CD4-positive, CD25-positive, alpha-beta regulatory T cell (primary cell): Measurements from ENCODE around the gene CPZ. TPM values are rescaled to one million over a fixed set of nuclear protein-coding genes. Genes with fewer than 3 reads are reported as not detected.
A peak's percentile ranks its signal among the peaks of the same experiment; 100 is the strongest.
"Not testable (repeated sequence)": the region's sequence is repeated elsewhere in the genome, so short reads cannot be mapped to it uniquely, and the experiment has no call there.

Experiments
- ATAC-seq, 2 donors: fragments of 150-1000 bp; cut with Tn5 transposase; one replicate each; pipeline ENCODE4 v1.10.0; 2021; ENCODE audit warnings: low read depth in 2 of 2, moderate number of reproducible peaks in 2 of 2, moderate library complexity in 1 of 2
- DNase-seq, 3 donors: peaks; one replicate each; pipeline versions ENCODE4 v3.0.0 to v3.0.0-alpha.2; 2012 to 2022; ENCODE audit warnings: mixed read lengths in 1 of 3
- H3K27ac ChIP-seq: one replicate; pipeline ENCODE4 v1.7.0; 2013; ENCODE audit warnings: mild to moderate bottlenecking, low read length; ENCODE audit not compliant: insufficient read depth, poor library complexity, severe bottlenecking
- H3K27me3 ChIP-seq: one replicate; pipeline ENCODE4 v1.7.0; 2013; ENCODE audit warnings: low read length; ENCODE audit not compliant: control insufficient read depth, insufficient read depth
- H3K36me3 ChIP-seq: one replicate; pipeline ENCODE4 v1.7.0; 2013; ENCODE audit warnings: mild to moderate bottlenecking, low read length, moderate library complexity; ENCODE audit not compliant: control insufficient read depth, insufficient read depth
- H3K4me1 ChIP-seq: 2 replicates; pipeline ENCODE4 v1.7.0; 2013; ENCODE audit warnings: mild to moderate bottlenecking, low read length; ENCODE audit not compliant: insufficient read depth, control insufficient read depth, poor library complexity, severe bottlenecking
- H3K4me3 ChIP-seq: one replicate; pipeline ENCODE4 v1.7.0; 2013; ENCODE audit warnings: low read depth, mild to moderate bottlenecking, low read length, moderate library complexity
- H3K9me3 ChIP-seq, 2 experiments: 1 replicate in 1 of 2; 2 replicates in 1 of 2; pipeline ENCODE4 v1.7.0; 2013; ENCODE audit warnings: low read length in 2 of 2, mild to moderate bottlenecking in 1 of 2, moderate library complexity in 1 of 2; ENCODE audit not compliant: control insufficient read depth in 2 of 2
- H3K27ac Mint-ChIP-seq, 3 donors: one replicate each; pipeline ENCODE4 v1.8.0; 2020 to 2022; ENCODE audit warnings: mild to moderate bottlenecking in 3 of 3, mixed read lengths in 3 of 3, moderate library complexity in 2 of 3
- H3K27me3 Mint-ChIP-seq: one replicate; pipeline ENCODE4 v1.8.0; 2022; ENCODE audit warnings: mild to moderate bottlenecking, mixed read lengths
- H3K36me3 Mint-ChIP-seq: one replicate; pipeline ENCODE4 v1.8.0; 2020; ENCODE audit warnings: mixed read lengths
- H3K4me1 Mint-ChIP-seq, 4 donors: one replicate each; pipeline ENCODE4 v1.8.0; 2020 to 2022; ENCODE audit warnings: mixed read lengths in 4 of 4, mild to moderate bottlenecking in 1 of 4
- H3K4me3 Mint-ChIP-seq, 4 donors: one replicate each; pipeline ENCODE4 v1.8.0; 2020 to 2022; ENCODE audit warnings: mild to moderate bottlenecking in 4 of 4, mixed read lengths in 4 of 4, moderate library complexity in 3 of 4
- H3K9me3 Mint-ChIP-seq, 7 donors: one replicate each; pipeline ENCODE4 v1.8.0; 2020 to 2022; ENCODE audit warnings: mixed read lengths in 7 of 7, mild to moderate bottlenecking in 3 of 7, moderate library complexity in 2 of 7
- polyA plus RNA-seq, 4 donors: library from polyadenylated mRNA; unstranded; fragments of 300-500 nt; fragmentation: Illumina TruSeq; gene quantifications; one replicate each; pipeline ENCODE4 v1.2.3, GENCODE V29; 2021
- total RNA-seq: library from RNA; stranded (reverse); gene quantifications from one replicate; pipeline ENCODE4 v1.2.3, GENCODE V29; 2022

CPZ gene
- total and polyA plus RNA-seq, 5 donors from 2014 or later = not detected

DNA sequence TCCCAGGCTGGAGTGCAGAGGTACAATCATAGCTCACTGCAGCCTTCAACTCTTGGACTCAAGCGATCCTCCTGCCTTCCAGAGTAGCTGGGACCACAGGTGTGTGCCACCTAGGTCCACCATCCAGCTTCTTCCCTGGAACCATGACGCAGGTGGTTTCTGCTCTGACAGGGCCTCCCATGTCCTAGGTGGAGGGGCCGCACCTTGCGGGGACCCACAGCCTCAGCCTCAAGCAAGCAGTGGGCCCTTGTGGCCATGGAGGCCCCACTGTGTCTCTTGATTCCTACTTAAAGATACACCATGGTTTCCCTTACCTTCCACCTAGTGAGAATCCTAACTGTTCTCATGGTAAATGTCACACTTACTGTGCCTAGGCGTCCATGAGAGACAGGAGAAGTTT, 19.3 kb upstream of the CPZ start:
- no peak overlapping the region for H3K27ac ChIP-seq
- no peak overlapping the region for H3K4me3 Mint-ChIP-seq
- no peaks in the 10 kb centered on the region for H3K9me3 ChIP-seq
- no peak overlapping the region for H3K27ac Mint-ChIP-seq
- peaks cover 11% of the 10 kb centered on the region for H3K27me3 Mint-ChIP-seq
- ATAC-seq = no peak
- H3K4me1 Mint-ChIP-seq = no peaks in the 10 kb centered on the region
- no peaks in the 10 kb centered on the region for H3K4me1 ChIP-seq
- H3K36me3 Mint-ChIP-seq = no peaks in the 10 kb centered on the region
- H3K9me3 Mint-ChIP-seq = peaks cover 0 to 2% (median 0%) of the 10 kb centered on the region in 7 donors
- H3K4me3 ChIP-seq = no peak overlapping the region
- no peak for DNase-seq
- no peaks in the 10 kb centered on the region for H3K27me3 ChIP-seq
- H3K36me3 ChIP-seq = no peaks in the 10 kb centered on the region

DNA sequence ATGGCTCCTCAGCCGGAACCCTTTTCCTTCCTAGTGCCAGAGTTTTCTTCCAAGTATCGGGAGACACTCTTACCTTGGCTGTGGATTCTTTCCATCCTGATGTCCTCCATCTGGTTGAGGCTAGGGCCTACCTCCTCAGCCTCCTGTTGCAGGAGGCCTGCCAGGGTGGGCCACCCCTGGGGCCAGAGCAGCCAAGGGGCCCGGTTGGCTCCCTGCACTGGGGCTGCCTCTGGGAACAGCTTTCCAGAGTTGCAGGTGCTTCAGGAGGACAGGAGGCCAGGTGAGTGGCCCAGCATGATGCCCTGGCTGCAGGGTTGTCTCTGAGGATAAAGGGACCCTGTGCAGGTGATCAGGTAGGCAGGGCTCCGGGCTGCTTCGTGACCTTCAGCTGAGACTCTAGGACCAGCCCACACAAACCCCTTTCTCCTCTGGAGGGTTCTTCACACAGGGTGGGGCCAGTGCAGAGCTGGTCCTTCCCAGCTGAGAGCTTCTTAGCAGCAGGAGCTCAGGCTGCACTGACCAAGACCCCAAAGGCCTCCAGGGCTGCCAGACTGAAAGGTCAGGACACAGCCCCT, 17.7 kb upstream of the CPZ start:
- peaks cover 0 to under 1% (median 0%) of the 10 kb centered on the region in 4 donors for H3K4me1 Mint-ChIP-seq
- no peaks in the 10 kb centered on the region for H3K36me3 Mint-ChIP-seq
- H3K27me3 Mint-ChIP-seq = peaks cover 11% of the 10 kb centered on the region
- DNase-seq = no peak
- no peak for ATAC-seq
- Histone ChIP-seq H3K4me1 (no peaks in the 10 kb centered on the region), H3K4me3 (no peak overlapping the region), H3K36me3 (no peaks in the 10 kb centered on the region), H3K27me3 (no peaks in the 10 kb centered on the region), H3K27ac (no peak overlapping the region), H3K9me3 (no peaks in the 10 kb centered on the region)
- H3K4me3 Mint-ChIP-seq = no peak overlapping the region
- no peak overlapping the region for H3K27ac Mint-ChIP-seq
- peaks cover 0 to 2% (median 0%) of the 10 kb centered on the region in 7 donors for H3K9me3 Mint-ChIP-seq

DNA sequence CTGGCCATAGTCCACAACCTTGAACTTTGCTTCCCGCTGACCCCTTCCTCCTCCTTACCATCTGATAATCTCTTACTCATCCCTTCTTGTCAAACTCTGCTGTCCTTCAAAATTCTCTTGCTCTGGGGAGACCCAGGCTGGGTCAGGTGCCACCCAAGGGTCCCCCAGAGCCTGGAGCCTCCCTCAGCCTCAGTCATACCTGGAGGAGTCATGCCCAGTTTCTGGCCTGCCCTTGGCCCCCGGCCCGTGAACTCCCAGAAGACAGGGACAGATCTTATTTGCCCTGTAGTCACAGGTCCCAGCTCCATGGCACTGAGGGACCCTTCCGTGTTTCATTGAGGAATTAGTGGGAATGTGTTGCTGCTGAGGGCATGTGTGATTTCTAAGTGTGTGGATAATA, 17.1 kb upstream of the CPZ start:
- Mint-ChIP-seq H3K27me3 (peaks cover 11% of the 10 kb centered on the region), H3K4me1 (peaks cover 0 to 2% (median 0%) of the 10 kb centered on the region in 4 donors), H3K9me3 (peaks cover 0 to 2% (median 0%) of the 10 kb centered on the region in 7 donors), H3K27ac (peak overlapping the region in 1 of 3 donors; percentile 43), H3K4me3 (no peak overlapping the region), H3K36me3 (no peaks in the 10 kb centered on the region)
- no peaks in the 10 kb centered on the region for H3K27me3 ChIP-seq
- DNase-seq (no peak), ATAC-seq (no peak)
- no peaks in the 10 kb centered on the region for H3K36me3 ChIP-seq
- no peak overlapping the region for H3K27ac ChIP-seq
- no peaks in the 10 kb centered on the region for H3K4me1 ChIP-seq
- no peak overlapping the region for H3K4me3 ChIP-seq
- no peaks in the 10 kb centered on the region for H3K9me3 ChIP-seq

DNA sequence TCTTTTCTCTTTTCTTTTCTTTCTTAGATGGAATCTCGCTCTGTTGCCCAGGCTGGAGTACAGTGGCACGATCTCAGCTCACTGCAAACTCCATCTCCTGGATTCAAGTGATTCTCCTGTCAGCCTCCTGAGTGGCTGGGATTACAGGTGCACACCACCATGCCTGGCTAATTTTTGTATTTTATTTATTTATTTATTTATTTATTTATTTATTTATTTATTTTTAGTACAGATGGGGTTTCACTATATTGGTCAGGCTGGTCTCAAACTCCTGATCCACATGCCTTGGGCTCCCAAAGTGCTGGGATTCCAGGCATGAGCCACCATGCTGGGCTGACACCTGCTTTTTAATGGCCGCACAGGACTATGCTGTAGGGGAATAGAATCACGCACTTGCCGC, 16.0 kb upstream of the CPZ start:
- H3K4me1 Mint-ChIP-seq, H3K9me3 Mint-ChIP-seq, H3K27ac ChIP-seq, H3K27ac Mint-ChIP-seq, ATAC-seq, H3K27me3 ChIP-seq, H3K4me3 Mint-ChIP-seq, H3K9me3 ChIP-seq, H3K36me3 ChIP-seq, H3K4me3 ChIP-seq, H3K36me3 Mint-ChIP-seq, DNase-seq, H3K4me1 ChIP-seq: not testable (repeated sequence)
- peaks cover 11% of the 10 kb centered on the region for H3K27me3 Mint-ChIP-seq

DNA sequence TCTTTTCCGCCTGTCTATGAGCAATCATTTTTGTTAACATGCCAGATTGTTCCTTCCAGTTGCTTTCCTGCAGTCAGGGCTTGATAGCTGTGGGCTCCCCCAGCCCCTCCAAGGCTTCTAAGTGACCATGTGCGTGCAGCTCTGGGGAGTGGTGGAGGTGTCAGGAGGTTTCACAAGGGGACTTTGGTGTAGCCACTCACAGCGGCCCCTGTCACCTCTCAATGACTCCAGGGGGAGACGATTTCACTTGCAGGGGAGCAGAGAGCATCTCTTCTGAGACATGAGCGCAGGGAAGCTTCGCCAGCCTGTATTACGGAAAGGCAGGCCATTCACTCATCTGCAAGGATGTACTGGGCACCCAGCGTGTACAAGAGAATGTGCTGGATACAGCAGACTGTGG, 15.5 kb upstream of the CPZ start:
- H3K4me3 Mint-ChIP-seq = no peak overlapping the region
- no peak overlapping the region for H3K27ac ChIP-seq
- no peaks in the 10 kb centered on the region for H3K36me3 Mint-ChIP-seq
- no peak overlapping the region for H3K27ac Mint-ChIP-seq
- no peaks in the 10 kb centered on the region for H3K27me3 ChIP-seq
- H3K36me3 ChIP-seq = no peaks in the 10 kb centered on the region
- H3K4me3 ChIP-seq = no peak overlapping the region
- H3K4me1 Mint-ChIP-seq = peaks cover 0 to 2% (median 0%) of the 10 kb centered on the region in 4 donors
- peaks cover 0 to 2% (median 0%) of the 10 kb centered on the region in 7 donors for H3K9me3 Mint-ChIP-seq
- ATAC-seq (no peak), DNase-seq (no peak)
- no peaks in the 10 kb centered on the region for H3K9me3 ChIP-seq
- peaks cover 13% of the 10 kb centered on the region for H3K27me3 Mint-ChIP-seq
- no peaks in the 10 kb centered on the region for H3K4me1 ChIP-seq

DNA sequence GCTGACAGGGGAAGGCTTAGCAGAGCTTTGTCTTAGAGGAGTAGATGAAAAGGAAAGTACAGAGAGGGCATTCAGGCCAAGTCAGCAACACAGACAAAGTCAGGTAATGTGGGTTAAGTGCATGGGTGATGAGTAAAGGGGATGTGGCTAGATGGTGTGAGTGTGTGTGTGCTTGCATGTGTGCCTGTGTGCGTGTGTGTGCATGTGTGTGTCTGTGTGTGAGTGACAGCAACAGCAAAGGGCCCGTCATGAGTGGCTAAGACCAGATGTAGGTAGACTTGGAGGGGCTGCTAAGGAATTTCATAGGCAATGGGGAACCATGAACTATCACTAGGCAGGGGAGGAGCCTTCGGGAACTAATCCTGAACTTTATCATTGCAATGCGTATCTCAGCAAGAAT, 14.6 kb upstream of the CPZ start:
- Mint-ChIP-seq H3K36me3 (no peaks in the 10 kb centered on the region), H3K4me3 (no peak overlapping the region), H3K27me3 (peaks cover 16% of the 10 kb centered on the region), H3K9me3 (peaks cover 0 to 2% (median 0%) of the 10 kb centered on the region in 7 donors), H3K27ac (no peak overlapping the region), H3K4me1 (peaks cover 0 to 2% (median 0%) of the 10 kb centered on the region in 4 donors)
- H3K4me1 ChIP-seq = no peaks in the 10 kb centered on the region
- H3K27ac ChIP-seq = no peak overlapping the region
- no peak overlapping the region for H3K4me3 ChIP-seq
- no peak for ATAC-seq
- H3K27me3 ChIP-seq = no peaks in the 10 kb centered on the region
- no peaks in the 10 kb centered on the region for H3K36me3 ChIP-seq
- DNase-seq = no peak
- no peaks in the 10 kb centered on the region for H3K9me3 ChIP-seq

DNA sequence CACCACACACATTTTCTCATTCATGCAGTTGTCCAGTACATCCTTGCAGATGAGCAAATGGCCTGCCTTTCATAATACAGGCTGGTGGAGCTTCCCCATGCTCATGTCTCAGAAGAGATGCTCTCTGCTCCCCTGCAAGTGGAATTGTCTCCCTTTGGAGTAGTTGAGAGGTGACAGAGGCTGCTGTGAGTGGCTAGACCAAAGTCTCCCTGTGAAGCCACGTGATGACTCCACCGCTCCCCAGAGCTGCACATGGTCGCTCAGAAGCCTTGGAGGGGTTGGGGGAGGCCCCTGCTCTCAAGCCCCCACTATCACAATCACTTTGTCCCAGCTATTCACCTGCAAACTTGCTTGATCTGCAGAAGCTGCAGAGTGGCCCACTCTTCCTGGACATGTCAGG, 13.8 kb upstream of the CPZ start:
- Mint-ChIP-seq H3K27me3 (peaks cover 12% of the 10 kb centered on the region), H3K4me1 (peaks cover 0 to 2% (median 0%) of the 10 kb centered on the region in 4 donors), H3K27ac (no peak overlapping the region), H3K36me3 (no peaks in the 10 kb centered on the region), H3K9me3 (peaks cover 0 to 2% (median 0%) of the 10 kb centered on the region in 7 donors), H3K4me3 (no peak overlapping the region)
- no peak for DNase-seq
- Histone ChIP-seq H3K9me3 (no peaks in the 10 kb centered on the region), H3K27ac (no peak overlapping the region), H3K4me3 (no peak overlapping the region), H3K36me3 (no peaks in the 10 kb centered on the region), H3K4me1 (no peaks in the 10 kb centered on the region), H3K27me3 (no peaks in the 10 kb centered on the region)
- no peak for ATAC-seq

DNA sequence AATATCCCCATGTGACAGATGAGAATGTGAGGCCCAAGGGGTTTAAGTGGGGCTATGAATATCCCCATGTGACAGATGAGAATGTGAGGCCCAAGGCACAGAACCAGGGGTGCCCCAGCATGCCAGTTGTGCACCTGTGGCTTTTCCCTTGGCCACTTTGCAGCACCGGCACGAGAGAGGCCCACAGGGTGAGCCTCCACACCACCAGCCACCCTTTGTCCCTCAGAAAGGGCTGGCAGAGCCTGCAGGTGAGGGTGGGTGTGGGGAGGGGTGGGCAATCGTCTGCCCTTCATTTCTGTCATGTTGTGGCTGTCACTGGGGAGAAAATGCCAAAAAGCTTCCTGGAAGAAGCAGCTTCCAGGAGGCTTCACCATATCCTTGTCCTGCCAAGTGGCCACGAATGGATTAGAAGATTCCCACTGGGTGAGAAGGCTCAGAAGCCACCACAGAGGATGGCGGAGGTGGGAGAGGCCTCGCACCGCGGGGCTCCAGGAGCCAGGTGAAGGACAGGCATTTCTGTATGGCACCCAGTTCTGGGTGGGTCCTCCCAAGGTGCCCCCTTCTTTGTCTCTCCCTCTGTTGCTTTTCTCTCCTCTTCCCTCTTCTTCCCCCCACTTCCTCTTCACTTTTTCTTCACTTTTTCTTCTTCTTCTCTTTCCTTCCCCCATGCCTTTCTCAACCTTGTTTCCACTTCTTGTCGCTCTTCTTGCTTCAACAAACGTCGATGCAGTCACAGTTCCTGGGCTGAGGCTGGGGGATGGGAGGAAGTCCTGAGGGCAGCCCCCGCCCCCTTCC, 12.8 kb upstream of the CPZ start:
- Mint-ChIP-seq H3K36me3 (no peaks in the 10 kb centered on the region), H3K27ac (no peak overlapping the region), H3K27me3 (peaks cover 12% of the 10 kb centered on the region), H3K4me3 (no peak overlapping the region), H3K9me3 (peaks cover 0 to 2% (median 0%) of the 10 kb centered on the region in 7 donors), H3K4me1 (peaks cover 0 to 2% (median 0%) of the 10 kb centered on the region in 4 donors)
- DNase-seq = no peak
- Histone ChIP-seq H3K27ac (no peak overlapping the region), H3K9me3 (no peaks in the 10 kb centered on the region), H3K27me3 (no peaks in the 10 kb centered on the region), H3K4me1 (no peaks in the 10 kb centered on the region), H3K36me3 (no peaks in the 10 kb centered on the region), H3K4me3 (no peak overlapping the region)
- no peak for ATAC-seq
